Glomerular visceral epithelial cell (primary cell): ENCODE measurements around the gene MAPK1.
"Not testable (repeated sequence)": the region's sequence is repeated elsewhere in the genome, so short reads cannot be mapped to it uniquely, and the experiment has no call there.

Source experiments
- DNase-seq: peaks from one replicate; pipeline ENCODE4 v3.0.0-alpha.2; 2016; ENCODE audit errors: extremely low spot score

The MAPK1 gene

GRCh38 chr22:21848057-21848456 is 19.4 kb downstream of the MAPK1 start:
- not testable (repeated sequence) for DNase-seq

- DNase-seq: no peak
These were observed 21.6 kb downstream of the MAPK1 start for GRCh38 chr22:21845558-21846453.

DNA sequence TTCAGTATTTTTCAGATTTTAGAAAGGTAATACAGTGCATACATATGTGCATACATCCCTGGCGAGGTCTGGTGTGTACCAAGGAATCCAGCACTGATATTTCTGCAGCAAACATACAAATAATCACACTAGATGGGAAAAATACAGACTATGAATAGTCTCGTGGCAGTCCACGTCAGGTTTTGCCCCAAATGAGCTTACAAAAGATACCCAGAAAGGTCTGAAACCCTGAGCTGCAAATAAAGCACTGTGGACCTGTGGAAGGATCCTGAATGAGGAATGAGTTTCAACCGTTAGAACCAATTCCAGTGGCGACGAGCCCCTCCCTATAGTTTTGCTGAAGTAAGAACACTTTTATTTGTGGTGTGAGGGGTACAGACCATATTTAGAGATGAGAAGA is 24.5 kb downstream of the MAPK1 start:
- no peak for DNase-seq

DNA sequence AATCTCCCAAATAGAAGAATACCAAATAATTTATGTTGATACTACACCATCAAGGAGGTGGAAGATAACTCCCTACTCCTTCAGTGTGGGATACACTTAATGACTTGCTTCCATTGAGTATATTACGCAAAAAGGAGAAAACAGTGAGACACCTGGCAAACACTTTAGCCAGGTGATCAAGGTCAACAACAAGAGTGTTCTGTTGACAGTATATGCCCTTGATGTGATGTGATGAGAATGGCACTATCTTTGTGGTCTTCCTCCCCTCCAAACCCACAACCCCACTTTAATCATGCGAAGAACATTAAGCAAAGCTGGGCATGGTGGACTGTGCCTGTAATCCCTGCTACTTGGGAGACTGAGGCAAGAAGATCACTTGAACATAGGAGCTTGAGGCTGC is 26.0 kb downstream of the MAPK1 start:
- no peak for DNase-seq

- DNase-seq: no peak
These were observed 27.1 kb downstream of the MAPK1 start for GRCh38 chr22:21840236-21840823.

- no peak for DNase-seq
These were observed 27.7 kb downstream of the MAPK1 start for GRCh38 chr22:21839765-21840140.

DNA sequence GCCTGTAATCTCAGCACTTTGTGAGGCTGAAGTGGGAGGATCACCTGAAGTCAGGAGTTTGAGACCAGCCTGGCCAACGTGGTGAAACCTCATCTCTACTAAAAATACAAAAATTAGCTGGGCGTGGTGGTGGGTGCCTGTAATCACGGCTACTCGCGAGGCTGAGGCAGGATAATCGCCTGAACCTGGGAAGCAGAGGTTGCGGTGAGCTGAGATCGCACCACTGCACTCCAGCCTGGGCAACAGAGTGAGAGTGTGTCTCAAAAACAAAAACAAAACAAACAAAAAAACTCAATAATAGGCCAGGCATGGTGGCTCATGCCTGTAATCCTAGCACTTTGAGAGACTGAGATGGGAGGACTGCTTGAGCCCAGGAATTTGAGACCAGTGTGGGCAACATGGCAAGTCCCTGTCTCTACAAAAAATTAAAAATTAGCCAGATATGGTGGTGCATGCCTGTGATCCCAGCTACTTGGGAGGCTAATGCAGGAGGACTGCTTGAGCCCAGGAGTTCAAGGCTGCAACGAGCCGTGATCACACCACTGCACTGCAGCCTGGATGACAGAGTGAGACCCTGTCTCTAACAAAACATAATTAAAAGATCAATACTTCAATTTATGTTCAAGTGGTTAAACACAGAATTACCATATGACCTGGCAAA is 28.2 kb downstream of the MAPK1 start:
- not testable (repeated sequence) for DNase-seq

DNA sequence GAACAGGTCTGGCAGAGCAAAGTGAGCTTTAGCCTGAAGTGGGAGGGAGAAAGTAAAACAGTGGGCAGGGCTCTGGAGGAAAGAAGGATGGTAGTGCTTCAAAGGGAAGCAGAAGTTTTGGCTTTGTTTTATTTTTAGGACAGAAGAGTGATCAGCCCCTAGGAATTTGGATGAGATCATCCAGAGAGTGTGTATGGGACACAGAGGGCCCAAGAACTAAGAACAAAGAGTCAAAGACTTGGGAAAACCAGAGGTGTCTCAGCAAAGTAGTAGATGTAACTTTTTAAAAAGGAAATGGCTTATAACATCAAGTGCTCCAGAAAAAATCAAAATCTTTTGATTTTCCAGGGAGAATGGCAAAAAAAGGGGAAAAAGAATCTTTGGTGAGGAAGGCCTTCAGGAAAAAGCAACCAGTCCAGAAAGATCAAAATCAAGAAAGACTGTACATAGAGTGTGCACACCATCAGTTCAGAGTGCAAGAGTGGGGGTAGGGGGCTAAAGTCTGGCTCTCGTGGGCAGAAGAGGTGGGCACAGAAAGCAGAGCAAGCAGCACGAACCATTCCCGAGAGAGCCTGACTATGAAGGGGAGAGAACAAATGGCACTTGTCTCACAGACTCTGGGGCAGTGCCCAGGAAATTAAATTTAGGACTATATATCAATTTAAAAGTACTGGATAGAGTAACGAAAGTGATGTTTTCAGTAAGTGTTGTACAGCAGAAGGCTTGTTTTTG is 30.0 kb downstream of the MAPK1 start:
- peak; percentile 78 for DNase-seq

DNA sequence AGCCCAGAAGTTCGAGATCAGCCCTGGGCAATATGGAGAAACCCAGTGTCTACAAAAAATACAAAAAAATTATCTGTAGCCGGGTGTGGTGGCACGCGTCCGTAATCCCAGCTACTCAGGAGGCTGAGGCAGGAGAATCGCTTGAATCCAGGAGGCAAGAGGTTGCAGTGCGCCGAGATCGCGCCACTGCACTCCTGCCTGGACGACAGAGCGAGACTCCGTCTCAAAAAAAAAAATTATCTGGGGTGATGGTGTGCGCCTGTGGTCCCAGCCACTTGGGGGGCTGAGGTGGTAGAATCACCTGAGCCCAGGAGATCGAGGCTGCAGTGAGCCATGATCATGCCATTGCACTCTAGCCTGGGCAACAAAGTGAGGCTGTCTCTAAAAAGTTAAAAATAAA is 31.0 kb downstream of the MAPK1 start:
- not testable (repeated sequence) for DNase-seq

- no peak for DNase-seq
These were observed 32.1 kb downstream of the MAPK1 start for GRCh38 chr22:21835378-21835777.

DNA sequence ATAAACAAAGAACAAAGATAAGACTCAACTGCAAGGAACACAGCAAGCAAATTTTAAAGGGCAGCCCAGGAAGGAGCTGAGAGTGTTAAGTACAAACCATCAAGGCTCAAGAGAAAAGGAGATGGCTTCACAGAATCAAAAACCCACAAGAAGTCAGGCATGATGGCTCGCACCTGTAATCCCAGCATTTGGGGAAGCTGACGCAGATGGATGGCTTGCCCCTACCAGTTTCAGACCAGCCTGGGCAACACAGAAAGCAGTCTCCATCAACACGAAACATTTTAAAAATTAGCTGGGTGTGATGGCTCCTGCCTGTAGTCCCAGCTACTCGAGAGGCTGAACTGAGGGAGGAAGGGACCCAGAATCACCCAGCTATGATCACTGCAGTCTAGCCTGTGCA is 32.6 kb downstream of the MAPK1 start:
- no peak for DNase-seq

GRCh38 chr22:21832291-21833290 is 34.9 kb downstream of the MAPK1 start:
- DNase-seq: no peak

DNA sequence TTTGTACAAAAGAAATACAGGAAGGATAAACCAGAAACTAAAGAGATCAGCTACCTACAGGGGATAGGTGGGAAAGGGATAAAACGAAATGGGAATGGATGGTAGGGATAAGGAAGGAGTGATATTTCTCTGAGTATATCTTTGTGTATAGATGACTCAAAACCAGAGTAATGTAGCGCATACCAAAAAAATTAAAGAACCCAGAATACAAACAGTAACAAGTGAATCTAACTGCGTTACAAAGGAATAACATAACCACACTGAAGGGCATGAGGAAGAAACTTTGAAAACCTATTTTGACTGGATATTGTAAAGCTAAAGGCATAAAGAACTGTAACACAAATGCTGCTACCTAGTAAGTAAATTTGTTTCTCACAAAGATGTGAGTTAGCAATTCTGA is 37.9 kb downstream of the MAPK1 start:
- DNase-seq: no peak

- no peak for DNase-seq
These were observed 39.2 kb downstream of the MAPK1 start for GRCh38 chr22:21828268-21828638.

DNA sequence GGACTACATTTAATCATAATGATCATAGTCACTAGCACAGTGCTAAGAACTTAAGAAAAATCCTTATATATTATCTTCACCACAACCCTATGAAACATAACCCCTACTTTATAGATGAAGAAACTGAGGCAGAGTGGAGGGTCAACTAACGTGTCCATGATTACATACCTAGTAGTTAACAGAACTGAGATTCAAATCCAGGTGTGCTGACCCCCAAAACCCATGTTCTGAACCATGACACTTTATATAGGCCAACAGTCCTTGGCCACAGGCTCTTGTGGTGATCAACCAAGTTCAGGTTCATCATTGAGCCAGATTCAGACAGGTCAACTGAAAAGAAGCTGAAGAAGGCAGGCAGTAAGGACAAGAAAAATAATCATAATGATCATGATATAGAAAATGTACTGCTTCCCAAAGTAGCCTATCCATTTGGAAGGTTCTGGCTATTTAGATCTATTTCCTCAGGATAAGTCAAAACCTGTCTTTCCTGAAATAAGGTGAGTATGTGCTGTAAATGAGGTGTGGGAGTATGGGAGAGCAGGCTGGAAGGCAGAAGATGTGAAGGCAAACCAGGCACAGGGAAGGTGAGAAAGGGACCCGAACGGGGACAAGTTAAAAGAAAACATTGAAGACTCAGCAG is 39.7 kb downstream of the MAPK1 start:
- DNase-seq: no peak

GRCh38 chr22:21826204-21826603 is 41.2 kb downstream of the MAPK1 start:
- no peak for DNase-seq

GRCh38 chr22:21824962-21825361 is 42.5 kb downstream of the MAPK1 start:
- not testable (repeated sequence) for DNase-seq

- no peak for DNase-seq
These were observed 43.0 kb downstream of the MAPK1 start for GRCh38 chr22:21824445-21824912.

DNA sequence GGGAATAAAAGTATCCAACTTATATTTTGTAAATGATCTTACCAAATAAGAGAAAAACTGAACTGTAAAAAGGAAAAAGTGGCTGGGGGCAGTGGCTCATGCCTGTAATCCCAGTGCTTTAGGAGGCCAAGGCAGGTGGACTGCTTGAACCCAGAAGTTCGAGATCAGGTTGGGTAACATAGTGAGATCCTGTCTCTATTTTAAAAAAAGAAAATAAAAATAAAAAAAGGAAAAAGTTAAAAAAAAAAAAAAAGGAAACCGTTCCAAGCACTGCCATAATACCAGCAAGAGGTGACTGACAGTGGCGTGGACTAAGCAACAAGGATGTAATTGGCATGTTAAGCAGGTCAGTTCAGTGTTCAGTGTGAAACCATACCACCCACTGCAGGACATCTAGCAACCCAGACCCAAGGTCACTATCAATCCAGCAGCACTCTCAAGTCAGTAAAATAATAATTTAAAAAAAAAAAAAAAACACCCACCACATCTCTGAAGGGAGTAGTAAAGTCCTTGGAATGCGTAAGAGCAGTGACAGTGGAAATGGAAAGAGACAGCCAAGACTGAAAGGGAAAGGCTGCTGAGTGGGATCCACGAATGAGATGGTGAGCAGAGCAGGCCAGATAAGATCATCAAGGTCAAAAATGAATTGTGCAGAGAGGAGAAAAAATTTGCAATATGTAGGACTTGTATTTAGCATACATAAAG is 43.6 kb downstream of the MAPK1 start:
- no peak for DNase-seq
